Liver (tissue), 3 donors: ENCODE results near the gene FUNDC2.
A peak's percentile ranks its signal among the peaks of the same experiment; 100 is the strongest.

Experiments used
- GABPA ChIP-seq, 2 donors: IDR thresholded peaks in 1 of 2; conservative IDR thresholded peaks in 1 of 2; 2 replicates each; pipeline ENCODE4 v1.6.1; 2016; ENCODE audit warnings: antibody characterized with exemption in 2 of 2, mild to moderate bottlenecking in 1 of 2, moderate library complexity in 1 of 2
- HNF4A ChIP-seq, 2 donors: conservative IDR thresholded peaks; 2 replicates each; pipeline ENCODE4 v1.6.1; 2016; ENCODE audit warnings: antibody characterized with exemption in 2 of 2, mild to moderate bottlenecking in 2 of 2
- RAD21 ChIP-seq, 2 donors: IDR thresholded peaks; 2 replicates each; pipeline ENCODE4 v1.6.1; 2016; ENCODE audit warnings: antibody characterized with exemption in 2 of 2, mild to moderate bottlenecking in 2 of 2
- TAF1 ChIP-seq: conservative IDR thresholded peaks from 2 replicates; pipeline ENCODE4 v1.6.1; 2016; ENCODE audit warnings: antibody characterized with exemption, mild to moderate bottlenecking
- TF ChIP-seq, protein P1 (sequence below): fragments of 150-350 bp; IDR thresholded peaks from 2 replicates; pipeline ENCODE4 v1.5.1; 2017; ENCODE audit warnings: improper control_type of control experiment, low read depth, low read length; ENCODE audit not compliant: missing input control
- TF ChIP-seq, protein P2 (sequence below): IDR thresholded peaks from 2 replicates; pipeline ENCODE4 v1.6.1; 2016; ENCODE audit warnings: antibody characterized with exemption, mild to moderate bottlenecking
- TF ChIP-seq, protein P3 (sequence below): IDR thresholded peaks from 2 replicates; pipeline ENCODE4 v1.6.1; 2016; ENCODE audit warnings: antibody characterized with exemption
- donor health status: healthy.
- donor health status: healthy.

DNA sequence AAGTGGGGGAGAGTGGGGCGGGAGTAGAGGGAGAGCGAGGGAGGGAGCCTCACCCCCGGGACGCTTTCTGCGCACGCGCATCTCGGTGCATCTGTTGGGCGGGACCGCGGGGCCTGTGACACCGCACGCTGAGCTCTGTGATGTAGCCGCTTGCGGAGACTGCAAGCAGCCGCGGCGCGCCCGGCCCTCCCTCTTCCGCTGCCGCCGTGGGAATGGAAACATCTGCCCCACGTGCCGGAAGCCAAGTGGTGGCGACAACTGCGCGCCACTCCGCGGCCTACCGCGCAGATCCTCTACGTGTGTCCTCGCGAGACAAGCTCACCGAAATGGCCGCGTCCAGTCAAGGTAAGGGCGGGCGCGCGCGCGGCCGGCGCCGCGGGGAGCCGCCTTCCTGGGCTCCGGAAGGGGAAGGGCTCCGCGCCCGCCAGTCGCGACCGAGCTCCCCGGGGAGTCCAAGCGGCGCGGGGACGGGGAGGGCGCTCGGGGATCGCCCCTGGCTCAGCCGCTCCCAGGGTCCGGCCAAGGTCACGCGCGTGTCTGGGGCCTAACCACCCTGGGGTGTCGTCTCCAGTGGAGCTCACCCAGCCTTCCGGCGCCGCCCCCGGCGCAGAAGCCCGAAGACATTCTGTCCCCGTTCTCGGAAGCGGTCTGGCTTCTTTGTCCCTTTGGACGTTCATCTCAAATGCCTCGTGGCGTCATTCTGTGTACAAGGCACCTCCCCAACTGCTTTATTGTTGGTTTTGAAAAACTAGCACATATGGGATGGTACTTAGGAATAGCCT is at the start of gene FUNDC2:
- no peak for TF ChIP-seq TAF1
- TF ChIP-seq GABPA (IDR thresholded peaks at IDR 0.05 in 1 of 2, conservative IDR thresholded peaks at IDR 0.05 in 1 of 2): peak in 1 of 2 donors; percentile 78
- TF ChIP-seq, protein P1, sequence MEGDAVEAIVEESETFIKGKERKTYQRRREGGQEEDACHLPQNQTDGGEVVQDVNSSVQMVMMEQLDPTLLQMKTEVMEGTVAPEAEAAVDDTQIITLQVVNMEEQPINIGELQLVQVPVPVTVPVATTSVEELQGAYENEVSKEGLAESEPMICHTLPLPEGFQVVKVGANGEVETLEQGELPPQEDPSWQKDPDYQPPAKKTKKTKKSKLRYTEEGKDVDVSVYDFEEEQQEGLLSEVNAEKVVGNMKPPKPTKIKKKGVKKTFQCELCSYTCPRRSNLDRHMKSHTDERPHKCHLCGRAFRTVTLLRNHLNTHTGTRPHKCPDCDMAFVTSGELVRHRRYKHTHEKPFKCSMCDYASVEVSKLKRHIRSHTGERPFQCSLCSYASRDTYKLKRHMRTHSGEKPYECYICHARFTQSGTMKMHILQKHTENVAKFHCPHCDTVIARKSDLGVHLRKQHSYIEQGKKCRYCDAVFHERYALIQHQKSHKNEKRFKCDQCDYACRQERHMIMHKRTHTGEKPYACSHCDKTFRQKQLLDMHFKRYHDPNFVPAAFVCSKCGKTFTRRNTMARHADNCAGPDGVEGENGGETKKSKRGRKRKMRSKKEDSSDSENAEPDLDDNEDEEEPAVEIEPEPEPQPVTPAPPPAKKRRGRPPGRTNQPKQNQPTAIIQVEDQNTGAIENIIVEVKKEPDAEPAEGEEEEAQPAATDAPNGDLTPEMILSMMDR: no peak
- TF ChIP-seq, protein P2, sequence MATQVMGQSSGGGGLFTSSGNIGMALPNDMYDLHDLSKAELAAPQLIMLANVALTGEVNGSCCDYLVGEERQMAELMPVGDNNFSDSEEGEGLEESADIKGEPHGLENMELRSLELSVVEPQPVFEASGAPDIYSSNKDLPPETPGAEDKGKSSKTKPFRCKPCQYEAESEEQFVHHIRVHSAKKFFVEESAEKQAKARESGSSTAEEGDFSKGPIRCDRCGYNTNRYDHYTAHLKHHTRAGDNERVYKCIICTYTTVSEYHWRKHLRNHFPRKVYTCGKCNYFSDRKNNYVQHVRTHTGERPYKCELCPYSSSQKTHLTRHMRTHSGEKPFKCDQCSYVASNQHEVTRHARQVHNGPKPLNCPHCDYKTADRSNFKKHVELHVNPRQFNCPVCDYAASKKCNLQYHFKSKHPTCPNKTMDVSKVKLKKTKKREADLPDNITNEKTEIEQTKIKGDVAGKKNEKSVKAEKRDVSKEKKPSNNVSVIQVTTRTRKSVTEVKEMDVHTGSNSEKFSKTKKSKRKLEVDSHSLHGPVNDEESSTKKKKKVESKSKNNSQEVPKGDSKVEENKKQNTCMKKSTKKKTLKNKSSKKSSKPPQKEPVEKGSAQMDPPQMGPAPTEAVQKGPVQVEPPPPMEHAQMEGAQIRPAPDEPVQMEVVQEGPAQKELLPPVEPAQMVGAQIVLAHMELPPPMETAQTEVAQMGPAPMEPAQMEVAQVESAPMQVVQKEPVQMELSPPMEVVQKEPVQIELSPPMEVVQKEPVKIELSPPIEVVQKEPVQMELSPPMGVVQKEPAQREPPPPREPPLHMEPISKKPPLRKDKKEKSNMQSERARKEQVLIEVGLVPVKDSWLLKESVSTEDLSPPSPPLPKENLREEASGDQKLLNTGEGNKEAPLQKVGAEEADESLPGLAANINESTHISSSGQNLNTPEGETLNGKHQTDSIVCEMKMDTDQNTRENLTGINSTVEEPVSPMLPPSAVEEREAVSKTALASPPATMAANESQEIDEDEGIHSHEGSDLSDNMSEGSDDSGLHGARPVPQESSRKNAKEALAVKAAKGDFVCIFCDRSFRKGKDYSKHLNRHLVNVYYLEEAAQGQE: peak; percentile 8
- TF ChIP-seq, protein P3, sequence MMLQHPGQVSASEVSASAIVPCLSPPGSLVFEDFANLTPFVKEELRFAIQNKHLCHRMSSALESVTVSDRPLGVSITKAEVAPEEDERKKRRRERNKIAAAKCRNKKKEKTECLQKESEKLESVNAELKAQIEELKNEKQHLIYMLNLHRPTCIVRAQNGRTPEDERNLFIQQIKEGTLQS: no peak
- no peak for TF ChIP-seq RAD21 (IDR thresholded peaks at IDR 0.05)
- no peak for TF ChIP-seq HNF4A (conservative IDR thresholded peaks at IDR 0.05)
